A673 (cell line): ENCODE results near the gene SH3TC1.

Source experiments
- CTCF ChIP-seq: fragments of 300-800, 200-600 bp; sonication (generic); conservative IDR thresholded peaks from 2 replicates; pipeline ENCODE4 v1.5.1; 2017; ENCODE audit warnings: low read depth, mild to moderate bottlenecking, antibody characterized with exemption, low read length, moderate library complexity, mixed read lengths
- EZH2 ChIP-seq: fragments of 200-600 bp; sonication (generic); IDR thresholded peaks from 2 replicates; pipeline ENCODE4 v1.6.1; 2017; ENCODE audit warnings: borderline replicate concordance, low read depth, mild to moderate bottlenecking, mixed read lengths, antibody characterized with exemption, low read length; ENCODE audit not compliant: poor library complexity, severe bottlenecking

GRCh38 chr4:8266088-8266487, 67.0 kb downstream of the SH3TC1 start:
- TF ChIP-seq CTCF = no peak
- no peak for TF ChIP-seq EZH2
